GM18498 (cell line): ENCODE results near the gene ANXA2.
"Not testable (repeated sequence)": the region's sequence is repeated elsewhere in the genome, so short reads cannot be mapped to it uniquely, and the experiment has no call there.

Source experiments
- ATAC-seq: cut with Tn5 transposase; IDR thresholded peaks from one replicate; pipeline ENCODE4 v1.9.1; 2021; ENCODE audit warnings: mild to moderate bottlenecking, moderate library complexity; ENCODE audit not compliant: unreplicated experiment

The ANXA2 gene

DNA sequence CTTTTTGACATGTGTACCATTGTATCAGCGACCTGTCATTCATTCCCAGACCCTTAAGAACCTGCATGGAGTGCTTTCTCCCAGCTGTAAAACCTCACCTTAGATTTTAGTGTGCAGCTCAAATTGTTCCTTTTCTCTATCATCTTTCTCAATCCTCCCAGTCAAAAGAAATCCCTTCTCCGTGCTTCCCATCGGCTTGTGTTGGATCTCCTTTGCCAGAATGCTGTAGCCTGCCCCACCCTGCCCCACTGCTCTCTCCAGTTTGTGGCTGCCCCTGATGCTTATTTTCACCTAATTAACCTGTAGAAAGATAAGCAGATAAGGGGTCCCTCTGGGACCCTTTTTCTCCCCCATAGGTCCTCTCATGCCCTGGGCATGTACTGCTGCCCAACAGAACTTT, 51.1 kb downstream of the ANXA2 start:
- no peak for ATAC-seq

DNA sequence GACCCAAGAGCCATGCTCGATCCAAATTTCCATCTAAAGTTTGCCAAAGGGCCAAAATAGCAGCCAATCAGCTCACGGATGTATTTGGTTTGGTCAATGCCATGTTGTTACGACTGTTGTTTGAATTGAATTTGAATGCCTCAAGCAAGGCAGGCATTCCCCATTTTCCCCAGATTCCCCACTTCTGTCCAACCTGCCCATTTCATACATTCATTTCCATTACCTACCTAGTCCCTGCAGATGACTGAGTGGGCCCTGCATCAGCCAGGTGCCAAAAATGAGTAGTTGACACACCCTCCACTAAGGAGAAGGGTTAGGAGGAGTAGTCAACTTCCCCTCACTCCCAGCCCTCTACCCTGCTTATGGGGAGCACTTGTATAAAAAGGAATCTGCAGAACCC, 51.7 kb downstream of the ANXA2 start:
- no peak for ATAC-seq

GRCh38 chr15:60345598-60345997, 52.2 kb downstream of the ANXA2 start:
- no peak for ATAC-seq

GRCh38 chr15:60344987-60345386, 52.8 kb downstream of the ANXA2 start:
- no peak for ATAC-seq

DNA sequence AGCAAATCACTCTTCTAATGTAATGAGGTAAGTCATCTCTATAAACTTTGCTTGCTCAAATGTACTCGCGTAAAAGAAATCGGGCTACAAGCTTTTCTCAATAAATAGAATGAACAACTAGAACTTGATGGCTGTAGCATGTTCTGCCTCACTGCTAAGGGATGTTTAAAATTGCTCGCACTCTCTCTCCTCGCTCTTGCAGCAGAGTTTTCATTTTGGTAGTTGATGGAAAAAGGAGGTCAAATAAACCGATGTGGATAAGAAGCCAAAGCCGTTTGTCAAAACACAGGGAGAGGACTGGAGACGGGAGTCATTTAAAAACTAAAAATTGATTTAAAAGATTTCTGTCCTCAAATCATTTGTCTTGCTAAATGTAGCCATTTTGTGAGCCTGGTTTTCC, 53.3 kb downstream of the ANXA2 start:
- no peak for ATAC-seq

DNA sequence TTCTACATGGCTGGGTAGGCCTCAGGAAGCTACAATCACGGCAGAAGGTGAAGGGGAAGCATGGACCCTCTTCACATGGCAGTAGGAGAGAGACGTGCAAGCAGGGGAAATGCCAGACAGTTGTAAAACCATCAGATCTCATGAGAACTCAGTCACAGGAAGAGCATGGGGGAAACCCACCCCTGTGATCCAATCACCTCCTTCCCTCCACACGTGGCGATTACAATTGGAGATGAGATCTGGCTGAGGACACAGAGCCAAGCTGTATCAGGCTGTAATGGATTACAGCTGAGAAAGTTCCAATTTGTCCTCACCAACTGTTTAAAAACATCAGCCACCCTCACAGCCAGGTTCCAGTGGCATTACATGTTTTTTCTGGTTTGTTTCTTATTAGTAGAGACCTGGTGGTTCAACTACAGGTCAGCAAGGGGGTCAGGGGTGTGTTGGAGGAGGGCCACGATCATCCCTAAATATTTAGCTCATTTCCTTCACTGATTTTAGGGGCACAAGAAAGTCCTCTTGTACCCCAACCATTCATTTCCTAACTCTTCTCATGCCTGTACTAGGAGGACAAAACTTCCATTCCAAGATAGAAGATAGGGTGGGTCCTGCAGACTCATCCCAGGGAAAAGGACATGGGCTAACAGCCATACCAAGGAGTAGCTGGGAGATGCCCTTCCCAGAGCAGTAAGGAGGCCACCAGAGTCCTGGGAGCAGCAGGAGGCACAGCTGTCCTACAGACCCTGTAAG, 54.4 kb downstream of the ANXA2 start:
- ATAC-seq: no peak

GRCh38 chr15:60340207-60340921, 57.4 kb downstream of the ANXA2 start:
- ATAC-seq: no peak

GRCh38 chr15:60339236-60339635, 58.5 kb downstream of the ANXA2 start:
- ATAC-seq: no peak

- no peak for ATAC-seq
These were observed 59.0 kb downstream of the ANXA2 start for GRCh38 chr15:60338810-60339209.

DNA sequence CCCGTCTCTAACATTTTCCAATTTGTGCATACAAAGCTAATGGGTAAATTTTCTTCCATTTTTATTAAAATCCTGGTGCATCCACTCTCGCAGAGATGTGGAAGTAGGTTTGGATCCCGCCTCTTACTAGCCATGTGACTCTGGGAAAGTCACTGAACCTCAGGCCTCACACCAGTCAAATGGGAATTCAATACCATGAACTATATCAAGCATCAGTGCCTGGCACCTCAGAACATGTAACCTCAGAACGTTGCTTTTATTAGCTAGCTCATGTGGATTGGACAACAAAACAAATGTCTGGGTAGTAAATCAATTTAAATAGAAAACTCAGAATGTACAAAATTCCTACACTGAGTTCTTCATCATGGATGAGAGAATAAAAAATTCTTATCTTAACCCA, 60.7 kb downstream of the ANXA2 start:
- ATAC-seq: no peak

DNA sequence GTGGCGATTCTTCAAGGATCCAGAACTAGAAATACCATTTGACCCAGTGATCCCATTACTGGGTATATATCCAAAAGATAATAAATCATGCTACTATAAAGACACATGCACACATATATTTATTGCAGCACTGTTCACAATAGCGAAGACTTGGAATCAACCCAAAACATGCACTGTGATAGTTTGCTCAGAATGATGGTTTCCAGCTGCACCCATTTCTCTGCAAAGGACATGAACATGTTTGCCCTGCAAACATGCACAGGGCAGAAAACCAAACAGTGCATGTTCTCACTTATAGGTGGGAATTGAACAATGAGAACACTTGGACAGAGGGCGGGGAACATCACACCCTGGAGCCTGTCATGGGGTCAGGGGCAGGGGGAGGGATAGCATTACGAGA, 62.5 kb downstream of the ANXA2 start:
- not testable (repeated sequence) for ATAC-seq

- no peak for ATAC-seq
These were observed 68.8 kb downstream of the ANXA2 start for GRCh38 chr15:60328852-60329443.

- no peak for ATAC-seq
These were observed 70.7 kb downstream of the ANXA2 start for GRCh38 chr15:60326824-60327654.

DNA sequence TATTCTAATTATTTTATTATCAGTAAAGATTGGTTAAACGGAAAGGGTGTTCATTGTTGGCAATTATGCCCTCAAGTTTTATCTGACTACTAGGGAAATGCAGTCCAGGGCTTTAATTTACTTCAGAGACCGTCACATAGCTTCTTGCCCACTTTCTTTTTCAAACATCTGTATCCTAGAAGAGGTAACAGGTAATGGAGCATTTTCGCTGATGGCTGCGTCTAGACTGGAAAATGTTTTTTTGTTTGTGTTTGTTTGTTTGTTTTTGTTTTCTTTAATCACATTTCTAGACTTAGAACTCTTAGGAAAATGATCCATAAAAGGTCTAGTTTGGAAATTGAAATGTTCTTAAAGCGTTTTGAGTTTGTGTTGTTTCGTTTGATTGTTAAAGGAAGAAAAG, 71.4 kb downstream of the ANXA2 start:
- no peak for ATAC-seq

DNA sequence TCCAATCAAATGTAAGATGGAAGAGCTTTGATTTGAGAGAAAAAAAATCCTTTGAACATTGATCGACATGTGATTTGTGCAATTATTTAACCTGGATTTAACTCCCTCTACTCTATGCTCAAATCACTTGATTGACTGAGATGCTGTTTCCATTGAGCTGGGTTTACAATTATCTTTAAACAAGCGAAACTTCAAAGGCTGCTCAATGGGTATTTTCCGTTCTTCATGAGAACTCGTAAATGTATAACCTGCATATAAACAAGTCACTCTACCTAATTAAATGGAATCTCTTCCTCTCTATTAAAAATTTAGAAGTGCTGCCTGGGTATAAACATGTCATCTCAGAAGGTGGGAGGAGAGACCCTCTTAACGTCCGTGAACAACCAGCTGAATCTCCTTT, 71.9 kb downstream of the ANXA2 start:
- no peak for ATAC-seq

GRCh38 chr15:60324706-60325438, 72.9 kb downstream of the ANXA2 start:
- no peak for ATAC-seq

GRCh38 chr15:60323322-60323721, 74.5 kb downstream of the ANXA2 start:
- no peak for ATAC-seq

GRCh38 chr15:60320365-60320764, 77.4 kb downstream of the ANXA2 start:
- no peak for ATAC-seq

DNA sequence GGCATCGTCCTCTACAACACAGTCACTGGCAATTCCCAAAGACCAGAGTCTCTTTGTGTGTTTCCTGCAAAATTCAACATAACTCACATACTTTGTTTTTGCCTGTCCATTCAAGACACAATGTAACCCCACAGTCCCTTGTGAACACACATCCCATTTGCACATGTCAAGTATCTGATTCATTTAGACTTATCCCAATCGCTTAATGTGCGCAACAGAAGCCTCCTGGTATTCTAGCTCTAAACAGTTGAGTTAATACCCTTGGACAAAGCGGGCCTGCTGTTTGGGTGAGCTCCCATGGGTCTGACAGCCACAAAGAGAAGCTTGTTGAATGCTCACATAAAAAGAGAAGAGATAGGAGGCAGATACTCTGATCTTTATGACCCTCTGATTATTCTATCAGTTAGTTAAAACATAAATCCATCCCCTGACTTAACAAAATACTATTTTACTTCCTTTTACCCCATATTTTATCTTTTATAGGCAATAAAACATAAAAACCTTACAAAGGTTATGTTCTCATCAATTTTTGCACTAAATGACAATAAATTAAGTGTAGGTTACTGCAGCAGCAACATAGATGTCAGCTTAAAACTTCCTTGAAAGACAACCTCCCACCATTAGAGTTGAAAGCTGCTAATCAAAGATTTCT, 79.4 kb downstream of the ANXA2 start:
- no peak for ATAC-seq

DNA sequence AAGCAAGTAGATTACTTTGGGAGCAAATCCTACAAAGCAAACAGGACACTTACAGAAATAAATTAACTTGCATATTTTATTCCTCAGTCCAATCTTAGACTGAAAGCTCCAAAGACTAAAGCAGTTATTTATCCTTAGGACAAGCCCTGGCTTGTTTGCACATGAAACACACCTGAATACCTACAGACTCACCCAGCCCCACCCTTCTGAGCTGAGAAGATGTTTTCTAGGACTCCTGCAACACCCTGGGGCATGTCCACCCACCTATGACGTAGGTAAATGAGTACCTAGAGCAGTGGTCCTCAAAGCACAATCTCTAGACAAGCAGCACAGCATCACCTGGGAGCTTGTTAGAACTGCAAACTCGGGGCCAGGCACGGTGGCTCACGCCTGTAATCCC, 80.8 kb downstream of the ANXA2 start:
- no peak for ATAC-seq
